Ascending aorta (tissue), 2 donors: Measurements from ENCODE around the gene NFYA. TPM values are rescaled to one million over a fixed set of nuclear protein-coding genes. Genes with fewer than 3 reads are reported as not detected.

Source experiments
- DNase-seq, 2 donors: peaks; one replicate each; pipeline ENCODE4 v3.0.0-alpha.2; 2019; ENCODE audit warnings: low spot score in 2 of 2
- H3K27ac ChIP-seq, 2 donors: fragments of 200-600 bp; sonication (generic); one replicate each; pipeline ENCODE4 v1.5.1; 2016 to 2017; ENCODE audit warnings: mild to moderate bottlenecking in 1 of 2
- H3K27me3 ChIP-seq: fragments of 200-600 bp; sonication (generic); one replicate; pipeline ENCODE4 v1.5.1; 2017
- H3K36me3 ChIP-seq, 2 donors: fragments of 200-600 bp; sonication (generic); one replicate each; pipeline ENCODE4 v1.5.1; 2016
- H3K4me1 ChIP-seq, 2 donors: fragments of 200-600 bp; sonication (generic); one replicate each; pipeline ENCODE4 v1.5.1; 2016 to 2017; ENCODE audit warnings: mild to moderate bottlenecking in 1 of 2
- H3K4me3 ChIP-seq, 2 donors: fragments of 200-600 bp; sonication (generic); one replicate each; pipeline ENCODE4 v1.5.1; 2016 to 2017; ENCODE audit warnings: mild to moderate bottlenecking in 1 of 2
- H3K9me3 ChIP-seq, 2 donors: fragments of 200-600 bp; sonication (generic); one replicate each; pipeline ENCODE4 v1.5.1; 2016
- CTCF ChIP-seq, 3 experiments: fragments of 200-600 bp in 2 of 3; fragments of 450-650 bp in 1 of 3; sonication (generic) in 2 of 3; IDR thresholded peaks; one replicate each; pipeline ENCODE4 v1.5.1; 2016 to 2019; ENCODE audit warnings: antibody characterized with exemption in 3 of 3, mild to moderate bottlenecking in 1 of 3, moderate library complexity in 1 of 3
- intact Hi-C: fragments of 100-400 bp; cut with DNase I; formaldehyde crosslinking; loops from one replicate; pipeline ENCODE4 v1.15.1; 2023
- total RNA-seq: library from RNA; depleted of rRNA; stranded (reverse); fragments of >200 nt; gene quantifications from one replicate; pipeline ENCODE4 v1.1.0, GENCODE V29; 2016

The NFYA gene
- total RNA-seq, 1 donor from 2014 or later, result 10.4 TPM

- intact Hi-C loops, result no loop called here
- no peaks in the 10 kb centered on the region for H3K36me3 ChIP-seq
- no peaks in the 10 kb centered on the region for H3K9me3 ChIP-seq
- no peak overlapping the region for H3K27ac ChIP-seq
- H3K4me1 ChIP-seq, result no peaks in the 10 kb centered on the region
- H3K27me3 ChIP-seq, result no peaks in the 10 kb centered on the region
- no peak for DNase-seq
- H3K4me3 ChIP-seq, result no peak overlapping the region
- no peak for TF ChIP-seq CTCF (IDR thresholded peaks at IDR 0.05)
These were observed 35.5 kb upstream of the NFYA start for GRCh38 chr6:41037107-41037900.

GRCh38 chr6:41038205-41038604 is 34.6 kb upstream of the NFYA start:
- no peak overlapping the region for H3K4me3 ChIP-seq
- no peaks in the 10 kb centered on the region for H3K4me1 ChIP-seq
- no peak for DNase-seq
- intact Hi-C loops, result no loop called here
- H3K27ac ChIP-seq, result no peak overlapping the region
- H3K9me3 ChIP-seq, result no peaks in the 10 kb centered on the region
- no peaks in the 10 kb centered on the region for H3K27me3 ChIP-seq
- no peaks in the 10 kb centered on the region for H3K36me3 ChIP-seq
- no peak for TF ChIP-seq CTCF (IDR thresholded peaks at IDR 0.05)

GRCh38 chr6:41039060-41039998 is 33.4 kb upstream of the NFYA start, which contains the start of gene UNC5CL:
Gene UNC5CL (minus strand): TSS chr6:41039221. CDS start chr6:41035074, 4,147 bp downstream.
- Histone ChIP-seq H3K4me3 (no peak within 1 kb of the TSS), H3K4me1 (no peaks in the 10 kb centered on the region), H3K9me3 (no peaks in the 10 kb centered on the region), H3K36me3 (no peaks in the 10 kb centered on the region), H3K27me3 (no peaks in the 10 kb centered on the region), H3K27ac (no peak within 1 kb of the TSS)
- intact Hi-C loops, result no loop called here
- TF ChIP-seq CTCF (IDR thresholded peaks at IDR 0.05), result peak in 2 of 3 experiments; percentile 29 to 45
- no peak for DNase-seq

GRCh38 chr6:41040101-41040939 is 32.5 kb upstream of the NFYA start:
- Histone ChIP-seq H3K4me1 (no peaks in the 10 kb centered on the region), H3K36me3 (no peaks in the 10 kb centered on the region), H3K27me3 (no peaks in the 10 kb centered on the region), H3K27ac (no peak overlapping the region), H3K9me3 (no peaks in the 10 kb centered on the region), H3K4me3 (no peak overlapping the region)
- TF ChIP-seq CTCF (IDR thresholded peaks at IDR 0.05), result no peak
- no peak for DNase-seq
- intact Hi-C loops, result no loop called here

- intact Hi-C loops, result no loop called here
- H3K9me3 ChIP-seq, result no peaks in the 10 kb centered on the region
These were observed 31.7 kb upstream of the NFYA start for GRCh38 chr6:41040940-41041536.

More at GRCh38 chr6:41040940-41041536, 31.7 kb upstream of the NFYA start:
- Histone ChIP-seq H3K27ac (no peak overlapping the region), H3K27me3 (no peaks in the 10 kb centered on the region), H3K36me3 (no peaks in the 10 kb centered on the region), H3K4me3 (no peak overlapping the region), H3K4me1 (no peaks in the 10 kb centered on the region)
- DNase-seq, result no peak
- TF ChIP-seq CTCF (IDR thresholded peaks at IDR 0.05), result no peak
